Breast epithelium (tissue), 3 donors: ENCODE results near the gene PSIP1.

Experiments used
- CTCF ChIP-seq, 3 donors: fragments of 450-650 bp; IDR thresholded peaks; one replicate each; pipeline ENCODE4 v1.5.1; 2016 to 2017; ENCODE audit warnings: antibody characterized with exemption in 3 of 3, mild to moderate bottlenecking in 3 of 3, moderate library complexity in 3 of 3
- POLR2A ChIP-seq: fragments of 450-650 bp; IDR thresholded peaks from one replicate; pipeline ENCODE4 v1.6.1; 2016; ENCODE audit warnings: antibody characterized with exemption, mild to moderate bottlenecking, moderate library complexity

DNA sequence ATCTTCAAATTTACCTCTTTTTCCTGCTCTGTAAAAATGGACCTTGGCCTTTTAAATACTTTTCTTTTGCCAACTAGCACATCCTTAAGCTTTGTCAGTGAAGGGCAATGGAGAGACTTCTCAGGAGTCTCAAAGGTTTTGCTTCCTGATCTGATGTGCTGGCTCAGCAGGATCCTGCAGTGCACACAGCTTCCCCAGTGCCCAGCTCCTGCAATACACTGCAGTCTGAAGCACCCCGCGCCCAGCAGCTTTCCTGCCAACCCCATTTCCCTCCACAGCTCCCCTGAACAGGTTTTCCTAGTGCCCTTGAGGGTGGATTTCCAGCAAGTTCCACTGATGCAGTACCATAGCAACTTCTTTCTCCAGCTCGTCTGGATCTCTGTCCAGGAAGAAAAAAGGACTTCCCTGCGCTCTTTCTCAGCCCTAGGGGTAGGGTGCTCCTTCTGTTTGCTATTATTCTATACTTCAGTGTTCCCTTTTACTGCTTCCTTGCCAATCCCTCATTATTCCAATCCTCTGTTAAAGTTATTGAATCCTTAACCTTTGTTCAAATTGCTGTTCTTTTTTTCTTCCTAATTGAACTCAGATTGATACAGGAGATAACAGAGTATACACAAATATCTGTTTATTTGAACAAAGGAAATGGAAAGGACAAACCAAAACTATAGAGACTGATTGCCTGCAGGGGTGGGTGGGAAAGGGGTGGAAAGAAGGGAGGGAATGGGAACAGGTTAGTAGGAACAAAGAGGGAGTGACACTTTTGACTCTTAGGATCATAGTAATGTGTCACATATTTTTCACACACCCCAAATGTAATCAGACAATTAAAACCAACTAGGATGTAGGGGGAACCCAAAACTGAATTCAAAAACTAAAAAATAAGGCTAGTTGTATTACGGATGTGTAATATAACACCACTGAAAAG lies 79.6 kb downstream of the PSIP1 start:
- TF ChIP-seq CTCF (IDR thresholded peaks at IDR 0.05): no peak
- TF ChIP-seq POLR2A: no peak
